ENCODE results near the gene PHKG1. TPM values are rescaled to one million over a fixed set of nuclear protein-coding genes. Genes with fewer than 3 reads are reported as not detected.

PHKG1 gene
- total and polyA plus RNA-seq, 2 of the 8 experiments (the other 6 are each of a cell fraction or from before 2014, with no cell fraction given): 0.03 to 0.61 TPM

GRCh38 chr7:56033671-56034432 lies 58.9 kb downstream of the PHKG1 start (continued):
- no peak for TF ChIP-seq POU5F1 (IDR thresholded peaks at IDR 0.05; ENCODE audit: low read depth, low read length)
- no peak for TF ChIP-seq ATF2 (IDR thresholded peaks at IDR 0.05; ENCODE audit: low read length)
- peak; percentile 17; the same call in 1 of the 2 replicates for TF ChIP-seq SP1 (IDR thresholded peaks at IDR 0.05; ENCODE audit: low read depth, low read length)
- 0 out of 2 replicates have a peak, but pooled peaks have one; percentile 40 for TF ChIP-seq ATF3 (IDR thresholded peaks at IDR 0.05; ENCODE audit: insufficient read depth, low read depth, low read length)
- TF ChIP-seq BRCA1 (IDR thresholded peaks at IDR 0.05; ENCODE audit: low read depth, low read length): no peak
- TF ChIP-seq USF2 (IDR thresholded peaks at IDR 0.05; ENCODE audit: low read length): no peak
- TF ChIP-seq JUN (IDR thresholded peaks at IDR 0.05; ENCODE audit: low read depth, low read length): no peak
- no peak for TF ChIP-seq KDM4A (IDR thresholded peaks at IDR 0.05; ENCODE audit: low read depth, low read length, severe bottlenecking)
- peak; percentile 69; the same call in 1 of the 2 replicates for TF ChIP-seq POLR2AphosphoS5 (IDR thresholded peaks at IDR 0.05; ENCODE audit: low read depth, low read length)
- no peak for TF ChIP-seq YY1 (IDR thresholded peaks at IDR 0.05; ENCODE audit: low read depth, low read length)
- no peak for TF ChIP-seq CBX5 (IDR thresholded peaks at IDR 0.05; ENCODE audit: low read depth, low read length)
- no peak; the same call in 1 of the 2 replicates for TF ChIP-seq CHD2 (IDR thresholded peaks at IDR 0.05; ENCODE audit: low read length)
- TF ChIP-seq GTF2F1 (IDR thresholded peaks at IDR 0.05; ENCODE audit: borderline replicate concordance, low read depth, low read length): no peak
- no peak for TF ChIP-seq MAFK (IDR thresholded peaks at IDR 0.05; ENCODE audit: low read depth, low read length)
- peak; percentile 20; the same call in 1 of the 2 replicates for TF ChIP-seq PHF8 (conservative IDR thresholded peaks at IDR 0.05; ENCODE audit: low read depth, low read length)
- no peak for TF ChIP-seq SP2 (IDR thresholded peaks at IDR 0.05; ENCODE audit: low read length)
- no peak for TF ChIP-seq NRF1 (IDR thresholded peaks at IDR 0.05; ENCODE audit: low read depth, low read length)
- no peak for TF ChIP-seq SAP30 (IDR thresholded peaks at IDR 0.05; ENCODE audit: insufficient read depth, insufficient replicate concordance, low read length)
- TF ChIP-seq EGR1 (IDR thresholded peaks at IDR 0.05; ENCODE audit: borderline replicate concordance, low read depth, low read length): no peak
- TF ChIP-seq CHD1 (IDR thresholded peaks at IDR 0.05; ENCODE audit: low read depth, low read length): no peak
- TF ChIP-seq RXRA (IDR thresholded peaks at IDR 0.05; ENCODE audit: insufficient read depth, low read depth, low read length): no peak

Data from H1 (cell line).